Daoy (cell line): ENCODE results near the gene DCUN1D2. TPM values are rescaled to one million over a fixed set of nuclear protein-coding genes. Genes with fewer than 3 reads are reported as not detected.

Source experiments
- DNase-seq: peaks from one replicate; pipeline ENCODE4 v3.0.0-alpha.2; 2015; ENCODE audit warnings: low read depth
- total RNA-seq: library from RNA; depleted of rRNA; stranded (reverse); fragments of >200 nt; shearing (Covaris generic); gene quantifications from 2 replicates; pipeline ENCODE4 v1.2.3, GENCODE V29; 2014

The DCUN1D2 gene
- total RNA-seq, 1 experiment from 2014 or later: 8.2 TPM

DNA sequence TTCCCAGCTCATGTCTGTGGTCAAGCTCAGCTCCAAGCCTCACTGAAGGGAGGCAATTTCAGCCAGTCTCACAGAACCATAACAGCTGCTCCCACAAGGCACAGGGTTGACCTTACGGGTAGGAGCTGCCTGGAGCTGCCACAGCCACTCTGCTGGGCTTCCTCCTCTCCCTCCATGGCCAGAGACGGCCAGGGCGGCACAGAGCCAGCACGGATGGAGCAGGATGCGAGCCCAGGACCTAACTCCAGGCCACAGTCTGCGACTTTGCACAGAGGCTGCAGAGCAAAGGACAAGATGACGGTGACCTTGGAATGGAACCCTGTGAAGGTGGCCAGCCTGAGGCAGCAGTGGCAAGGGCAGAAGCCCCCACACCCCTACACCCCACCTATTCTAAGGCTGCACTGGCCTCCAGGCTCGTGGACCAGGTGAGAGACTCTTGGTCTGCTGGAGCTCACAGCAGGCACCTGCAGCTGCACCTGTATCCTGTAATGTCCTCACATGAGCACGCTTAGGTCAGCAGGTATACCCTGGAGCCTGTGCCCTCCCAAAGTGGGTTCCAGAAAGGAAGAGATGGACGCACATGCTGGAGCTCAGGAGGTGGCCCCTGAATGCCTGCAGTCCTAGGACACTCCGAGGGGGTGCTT, 66.9 kb downstream of the DCUN1D2 start:
- DNase-seq: no peak

DNA sequence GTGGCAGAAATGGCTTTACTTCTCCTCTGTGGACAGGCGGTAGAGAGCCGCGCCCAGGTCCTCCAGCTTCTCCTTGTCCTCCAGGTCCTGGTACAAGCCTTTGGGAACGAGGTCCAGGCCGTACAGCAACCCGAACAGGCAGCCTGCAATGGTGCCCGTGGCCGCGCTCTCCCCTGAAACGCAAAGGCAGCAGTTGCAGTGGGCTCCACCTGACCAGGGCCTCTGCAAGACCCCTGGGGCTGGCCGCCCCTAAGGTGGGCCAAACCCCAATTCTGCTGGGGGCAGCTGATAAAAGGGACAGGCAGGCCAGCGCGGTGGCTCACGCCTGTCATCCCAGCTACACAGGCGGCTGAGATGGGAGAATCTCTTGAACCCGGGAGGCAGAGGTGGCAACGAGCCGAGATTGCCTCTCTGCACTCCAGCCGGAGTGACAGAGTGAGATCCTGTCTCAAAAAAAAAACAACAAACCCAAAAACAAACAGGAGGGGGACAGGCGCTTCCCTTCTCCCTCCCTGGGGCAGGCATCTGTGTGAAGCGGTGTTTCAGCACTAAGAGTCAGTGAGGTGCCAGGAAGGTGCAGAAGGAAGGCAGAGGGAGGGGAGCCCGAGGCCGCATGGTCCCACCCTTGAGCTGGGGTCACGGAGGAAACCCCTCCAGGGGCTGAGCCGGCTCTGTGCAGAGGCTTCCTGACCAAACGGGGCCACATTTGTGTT, 67.5 kb downstream of the DCUN1D2 start:
- DNase-seq: no peak

DNA sequence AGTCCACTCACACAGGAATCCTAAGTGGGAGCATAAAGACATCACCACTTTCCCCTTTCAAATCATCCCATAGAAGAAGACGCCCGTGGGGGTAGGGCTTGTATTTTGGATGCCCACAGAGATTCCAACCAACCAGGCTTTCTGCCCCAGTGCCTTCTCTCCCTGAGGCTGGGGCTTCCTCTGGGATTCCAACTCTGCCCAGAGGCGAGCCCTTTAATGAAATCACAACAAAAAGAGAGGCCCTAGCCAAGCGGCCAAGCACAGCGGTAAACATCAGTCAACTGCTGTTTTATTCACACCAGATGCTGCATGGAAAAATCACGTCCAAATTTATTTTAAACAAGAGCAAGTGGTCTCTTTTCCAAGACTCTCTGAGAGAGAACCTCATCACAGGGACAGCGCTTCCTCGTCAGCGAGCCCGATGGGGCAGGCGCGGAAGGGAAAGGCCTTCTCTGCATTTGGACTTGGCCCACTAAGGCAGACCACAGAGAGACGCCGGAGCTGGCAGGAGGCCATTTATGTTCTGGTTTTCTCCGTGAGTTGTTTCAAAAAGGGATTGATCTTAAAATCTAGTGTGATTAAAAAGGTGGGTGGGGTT, 68.7 kb downstream of the DCUN1D2 start:
- no peak for DNase-seq

DNA sequence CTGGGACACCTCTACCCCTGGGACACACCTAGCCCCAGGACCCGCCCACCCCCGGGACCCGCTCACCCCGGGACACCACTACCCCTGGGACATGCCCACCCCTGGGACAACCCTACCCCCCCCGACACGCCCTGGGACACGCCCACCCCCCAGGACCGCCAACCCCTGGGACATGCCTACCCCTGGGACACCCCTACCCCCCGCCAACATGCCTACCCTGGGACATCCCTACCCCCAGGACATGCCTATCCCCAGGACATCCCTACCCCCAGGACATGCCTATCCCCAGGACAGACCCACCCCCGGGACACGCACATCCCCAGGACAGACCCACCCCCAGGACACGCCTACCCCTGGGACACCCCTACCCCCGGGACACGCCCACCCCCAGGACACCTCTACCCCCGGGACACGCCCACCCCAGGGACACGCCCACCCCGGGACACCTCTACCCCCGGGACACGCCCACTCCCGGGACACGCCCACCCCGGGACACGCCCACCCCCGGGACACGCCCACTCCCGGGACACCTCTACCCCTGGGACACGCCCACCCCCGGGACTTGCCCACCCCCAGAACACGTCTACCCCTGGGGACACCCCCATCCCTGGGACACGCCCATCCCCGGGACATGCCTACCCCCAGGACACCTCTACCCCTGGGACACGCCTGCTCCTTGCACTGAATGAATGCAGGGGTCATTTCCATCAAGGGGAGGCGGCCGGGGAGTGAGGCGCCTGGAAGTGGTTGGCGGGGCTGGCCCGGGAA, 69.5 kb downstream of the DCUN1D2 start:
- no peak for DNase-seq

DNA sequence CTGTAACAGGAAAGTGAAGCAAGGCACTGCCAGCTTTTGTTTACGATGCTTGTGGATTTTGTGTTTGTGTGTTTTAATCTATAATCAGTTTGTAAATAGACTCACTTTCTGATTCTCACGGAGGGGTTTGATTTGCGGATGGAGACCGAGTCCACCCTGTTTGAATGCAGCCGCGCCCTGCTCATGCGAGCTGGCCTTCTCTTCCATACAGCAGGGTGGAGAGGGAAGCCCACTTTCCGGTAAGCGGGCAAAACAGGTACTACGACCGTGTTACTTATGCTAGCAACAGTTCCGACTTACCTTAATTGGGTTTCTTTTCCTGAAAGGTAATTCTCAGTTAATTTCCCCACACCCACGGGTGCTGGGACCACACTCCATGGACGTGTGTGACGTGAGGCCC, 70.3 kb downstream of the DCUN1D2 start:
- no peak for DNase-seq

DNA sequence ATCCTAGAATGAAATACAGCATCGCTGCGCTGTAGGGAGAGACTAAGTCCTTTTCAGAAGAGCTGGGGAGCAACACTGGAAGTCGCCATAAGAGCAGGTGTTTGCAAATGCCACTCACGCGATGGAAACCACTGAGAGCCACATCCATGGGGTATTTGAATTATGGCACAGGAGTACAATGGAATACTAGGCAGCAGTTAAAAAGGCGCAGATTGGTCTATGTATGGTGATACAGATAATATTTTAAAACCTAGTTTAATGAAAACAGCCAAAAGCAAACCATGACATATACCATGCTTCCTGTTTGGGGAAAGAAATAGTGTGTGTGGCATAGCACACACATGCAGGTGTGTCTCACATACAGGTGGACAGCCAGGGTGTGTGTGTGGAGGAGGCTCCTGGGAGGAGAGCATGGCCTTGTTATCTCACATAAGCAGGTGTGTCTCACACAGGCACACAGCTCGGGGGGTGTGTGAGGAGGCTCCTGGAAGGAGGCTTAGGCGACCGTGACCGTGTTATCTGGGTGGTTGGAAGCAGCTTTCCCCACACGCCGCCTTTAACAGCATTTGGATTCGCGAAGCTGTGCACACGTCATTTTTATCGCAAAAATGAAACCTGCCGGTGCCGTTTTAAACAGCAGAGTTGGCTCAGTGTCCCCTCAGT, 70.8 kb downstream of the DCUN1D2 start:
- no peak for DNase-seq

DNA sequence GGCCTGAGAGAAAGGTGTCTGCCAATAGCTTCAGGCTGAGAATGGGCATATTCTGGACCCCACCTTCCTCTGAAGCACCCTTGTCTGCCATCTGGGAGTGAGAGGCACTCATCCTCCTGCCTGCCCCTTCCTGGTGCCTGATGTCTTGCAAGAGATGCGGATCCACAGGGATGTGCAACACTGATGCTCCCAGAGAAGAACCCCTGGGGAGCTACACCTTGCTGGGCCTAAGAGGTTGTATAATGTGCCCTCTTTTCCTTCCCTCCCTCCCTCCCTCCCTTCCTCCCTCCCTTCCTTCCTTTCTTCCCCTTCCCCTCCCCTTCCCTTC, 71.8 kb downstream of the DCUN1D2 start:
- no peak for DNase-seq

DNA sequence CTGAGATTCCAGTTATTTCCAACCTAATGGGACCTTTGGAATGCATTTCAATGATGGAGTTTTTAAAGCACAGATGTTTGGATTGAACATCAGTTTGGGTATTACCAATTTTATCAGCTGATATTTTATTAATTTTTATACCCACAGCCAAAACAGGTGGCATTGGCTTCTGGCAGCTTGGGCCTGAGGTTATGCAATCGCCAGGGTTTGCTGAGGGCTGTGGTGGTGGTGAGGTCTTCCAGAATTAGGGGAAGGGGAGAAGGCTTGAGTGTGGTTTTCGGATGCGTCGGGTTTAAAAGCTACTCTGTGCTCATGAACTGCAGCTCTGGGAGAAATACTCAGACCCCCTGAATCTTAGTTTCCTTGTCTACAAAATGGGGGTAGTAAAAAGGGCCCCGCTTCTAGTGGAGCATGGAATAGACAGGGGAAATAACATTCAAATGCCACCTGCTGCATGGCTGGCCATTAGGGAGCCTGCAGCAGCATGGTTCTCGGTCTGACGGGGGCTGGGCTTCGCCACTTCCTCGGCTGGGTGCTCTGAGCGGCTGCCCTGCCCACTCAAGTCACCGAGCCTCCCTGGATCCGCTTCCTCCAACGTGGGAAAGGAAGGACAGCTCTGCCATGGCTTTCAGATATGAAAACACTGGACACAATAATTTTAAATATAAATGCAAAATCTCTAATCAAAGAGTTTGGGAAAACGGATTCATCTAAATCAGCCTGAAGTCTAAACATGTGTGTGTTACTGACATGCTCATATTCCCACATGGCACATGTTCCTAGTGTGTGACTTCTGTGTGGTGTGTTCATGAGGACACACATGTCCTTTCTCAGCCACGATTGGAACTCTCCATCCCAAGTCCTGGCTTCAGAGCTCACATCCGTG, 72.4 kb downstream of the DCUN1D2 start:
- DNase-seq: no peak

DNA sequence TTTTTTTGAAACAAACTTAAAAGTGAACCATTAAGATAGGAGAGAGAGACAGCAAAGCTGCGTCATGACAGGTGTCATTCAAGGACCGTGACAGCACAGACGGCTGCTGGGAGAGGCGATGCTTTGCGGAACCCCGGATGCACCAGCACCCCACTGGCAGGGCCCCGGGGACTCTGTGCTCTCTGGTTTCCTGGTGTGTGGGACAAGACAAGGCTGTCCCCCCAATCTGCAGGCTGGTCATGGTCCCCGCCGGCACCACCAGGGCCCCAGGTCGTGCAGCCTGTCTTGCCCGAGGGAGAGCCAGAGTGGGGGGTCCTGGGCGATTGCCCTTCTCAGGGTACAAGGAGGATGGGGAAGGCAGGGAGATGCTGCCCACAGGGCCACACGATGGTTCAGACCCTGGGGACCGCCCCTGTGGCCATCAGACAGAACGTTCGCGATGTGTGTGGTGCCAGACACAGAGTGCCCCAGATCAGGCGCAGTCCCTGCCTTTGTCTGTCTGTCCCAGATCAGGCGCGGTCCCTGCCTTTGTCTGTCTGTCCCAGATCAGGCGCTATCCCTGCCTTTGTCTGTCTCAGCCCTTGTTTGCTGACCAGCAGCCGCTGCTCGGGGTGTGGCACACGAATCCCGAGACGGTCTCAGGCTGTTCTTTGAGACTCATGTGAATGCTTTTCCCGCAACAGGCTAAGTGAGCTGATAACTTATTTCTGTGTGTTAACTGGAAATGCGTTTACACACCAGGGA, 73.3 kb downstream of the DCUN1D2 start:
- no peak for DNase-seq

DNA sequence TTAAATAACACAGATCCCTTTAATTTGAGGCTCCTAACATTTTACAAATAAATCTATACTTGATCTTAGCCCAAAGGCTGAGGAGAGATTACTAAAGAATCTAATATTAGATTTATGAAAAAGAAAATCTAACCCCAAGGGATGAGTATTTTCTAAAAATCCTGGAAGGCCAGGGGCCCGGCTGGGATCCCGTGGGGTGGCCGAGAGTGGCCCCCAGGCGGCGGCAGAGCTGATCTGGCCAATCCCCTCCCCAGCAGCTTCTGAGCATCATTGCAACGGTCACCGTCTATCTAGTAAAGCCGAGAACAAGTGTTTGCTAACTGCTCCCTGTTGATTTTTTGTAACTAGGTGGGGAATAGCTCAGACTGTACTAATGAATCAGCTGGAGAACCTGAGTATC, 74.7 kb downstream of the DCUN1D2 start:
- DNase-seq: no peak

DNA sequence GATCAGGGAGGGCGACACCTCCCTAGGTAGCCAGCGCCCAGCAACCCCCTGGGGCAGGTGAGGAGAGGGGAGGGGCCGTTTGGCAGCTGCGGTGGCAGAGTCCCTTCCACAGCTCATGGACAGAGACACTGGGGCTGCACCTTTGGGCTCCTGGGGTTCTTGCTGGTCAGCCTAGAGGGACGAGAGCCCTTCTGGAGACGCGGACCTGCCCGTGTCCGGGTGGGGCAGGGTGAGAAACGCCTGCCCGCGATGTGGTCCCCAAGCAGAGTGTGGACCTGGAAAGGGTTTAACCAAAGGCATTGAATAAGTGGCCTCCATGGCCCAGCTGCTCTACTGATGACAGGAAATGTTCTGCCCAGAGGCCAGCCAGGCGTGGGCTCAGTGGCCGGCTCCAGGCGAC, 75.5 kb downstream of the DCUN1D2 start:
- no peak for DNase-seq

DNA sequence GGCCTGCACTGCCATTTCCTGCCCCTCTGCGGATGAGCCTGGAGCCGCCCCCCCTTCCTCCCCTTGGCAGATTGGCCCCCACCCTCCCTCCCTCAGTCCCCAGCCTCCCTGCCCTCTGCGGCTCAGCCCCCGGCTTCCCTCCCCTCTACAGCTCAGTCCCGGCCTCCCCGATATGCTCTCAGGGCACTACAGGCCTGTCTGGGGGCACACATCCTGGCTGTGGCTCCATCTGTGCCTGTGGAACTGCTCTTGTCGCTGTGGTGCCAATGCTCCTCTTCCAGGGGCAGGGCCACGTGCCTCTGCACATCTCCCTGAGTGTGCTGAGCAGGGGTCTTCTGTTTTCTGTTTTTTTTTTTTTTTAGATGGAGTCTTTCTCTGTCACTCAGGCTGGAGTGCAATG, 76.2 kb downstream of the DCUN1D2 start:
- no peak for DNase-seq

DNA sequence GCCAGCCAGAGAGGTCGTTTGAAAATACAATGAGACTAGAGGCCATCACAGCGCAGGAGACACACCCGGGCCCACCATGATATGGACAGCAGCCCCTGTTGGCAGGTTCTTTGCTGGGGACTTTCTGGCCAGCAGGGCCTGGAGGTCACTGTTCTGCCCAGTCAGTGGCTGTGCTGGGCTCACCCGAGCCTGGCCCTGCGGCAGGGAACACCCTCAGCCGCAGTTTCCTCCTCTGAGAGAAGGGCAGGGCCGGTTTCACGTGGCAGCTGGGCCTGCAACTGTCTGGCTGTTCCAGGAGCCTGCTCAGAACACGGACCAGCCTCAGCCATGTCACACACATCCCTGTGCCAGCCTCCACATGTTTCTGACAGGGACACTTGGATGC, 76.6 kb downstream of the DCUN1D2 start:
- DNase-seq: no peak

DNA sequence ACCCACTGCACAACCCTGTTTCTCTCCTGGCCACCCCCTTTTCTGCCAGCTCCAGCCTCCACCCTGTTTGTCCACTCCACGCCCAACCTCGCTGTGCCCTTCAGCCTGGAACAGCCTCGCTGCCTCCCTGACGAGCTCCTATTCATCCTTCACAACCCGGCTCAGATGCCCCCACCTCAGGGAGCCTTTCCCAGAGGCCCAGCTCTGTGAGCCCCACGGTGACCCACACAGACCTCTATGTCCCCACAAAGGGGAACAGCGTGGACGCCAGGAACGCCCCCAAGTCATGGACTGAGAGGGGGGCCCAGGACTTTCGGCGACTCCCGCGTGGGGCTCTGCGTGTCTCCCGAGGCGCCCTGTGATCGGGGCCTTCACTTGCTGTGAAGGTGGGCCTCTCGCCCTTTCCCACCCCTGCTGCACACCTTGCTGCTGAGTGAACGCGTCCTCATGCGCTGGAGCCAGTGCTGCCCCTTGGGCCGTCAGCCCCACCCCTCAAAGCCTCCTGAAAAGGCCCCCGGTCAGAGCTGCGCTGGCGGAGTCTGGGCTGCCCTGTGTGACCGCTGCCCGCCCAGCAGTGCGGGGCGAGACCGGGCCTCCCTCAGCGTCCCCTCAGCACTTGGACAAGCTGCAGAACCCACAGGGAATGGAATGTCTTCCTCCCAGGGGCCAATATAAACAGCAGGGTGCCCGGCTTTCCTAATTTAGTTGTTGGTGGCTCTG, 77.2 kb downstream of the DCUN1D2 start:
- no peak for DNase-seq

DNA sequence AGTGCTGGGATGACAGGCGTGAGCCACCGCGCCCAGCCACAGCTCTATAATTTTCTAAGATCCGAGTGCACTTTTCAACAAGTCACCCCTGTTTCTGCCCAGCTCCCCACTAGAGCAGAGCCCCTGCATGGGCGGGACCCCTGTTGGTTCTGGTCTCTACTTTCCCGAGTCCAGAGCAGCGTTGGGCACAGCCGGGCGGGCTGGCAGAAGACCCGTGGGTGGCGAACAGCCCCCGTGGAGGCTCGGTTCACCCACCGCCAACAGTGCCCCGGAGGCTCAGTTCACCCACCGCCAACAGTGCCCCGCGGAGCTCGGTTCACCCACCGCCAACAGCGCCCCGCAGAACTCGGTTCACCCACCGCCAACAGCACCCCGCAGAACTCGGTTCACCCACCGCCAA, 78.1 kb downstream of the DCUN1D2 start:
- DNase-seq: no peak

DNA sequence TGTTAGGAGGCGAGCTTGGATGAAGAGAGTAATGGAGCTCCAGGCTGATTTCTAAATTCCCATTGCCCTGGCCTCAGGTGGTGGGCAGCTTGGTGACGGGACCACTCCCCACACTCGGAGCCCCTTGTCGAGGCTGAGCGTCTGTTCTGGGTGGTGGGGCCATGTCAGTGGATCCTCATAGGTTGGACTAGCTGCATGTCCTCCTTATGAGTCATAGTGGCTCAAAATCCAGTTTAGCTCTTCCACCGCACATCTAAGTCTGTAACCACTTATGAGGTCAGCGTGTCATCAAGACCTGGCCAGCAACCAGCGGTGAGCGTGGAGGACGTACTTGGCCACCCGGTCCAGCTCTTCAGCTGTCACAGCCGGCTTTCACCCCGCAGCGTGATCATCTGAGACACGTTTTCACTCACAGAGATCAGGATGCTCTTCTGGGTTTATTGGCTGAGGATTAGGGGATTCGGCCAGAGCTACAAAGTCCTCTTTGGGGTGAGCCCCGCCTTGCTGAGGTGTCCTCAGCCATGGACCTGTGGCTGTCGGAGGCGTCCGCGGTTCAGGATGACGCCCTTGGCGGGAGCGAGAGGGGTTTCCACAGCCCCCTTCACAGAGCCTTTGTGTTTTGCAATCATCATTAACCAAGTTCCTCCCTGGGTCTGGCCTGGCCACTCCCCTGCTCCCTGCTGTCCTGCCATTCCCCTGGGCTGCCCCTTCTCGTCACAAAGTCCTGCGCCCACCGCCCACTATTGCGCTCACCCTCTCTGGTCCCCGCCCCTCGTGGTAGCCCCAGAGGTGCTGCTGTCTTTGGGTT, 79.1 kb downstream of the DCUN1D2 start:
- peak; percentile 85 for DNase-seq

DNA sequence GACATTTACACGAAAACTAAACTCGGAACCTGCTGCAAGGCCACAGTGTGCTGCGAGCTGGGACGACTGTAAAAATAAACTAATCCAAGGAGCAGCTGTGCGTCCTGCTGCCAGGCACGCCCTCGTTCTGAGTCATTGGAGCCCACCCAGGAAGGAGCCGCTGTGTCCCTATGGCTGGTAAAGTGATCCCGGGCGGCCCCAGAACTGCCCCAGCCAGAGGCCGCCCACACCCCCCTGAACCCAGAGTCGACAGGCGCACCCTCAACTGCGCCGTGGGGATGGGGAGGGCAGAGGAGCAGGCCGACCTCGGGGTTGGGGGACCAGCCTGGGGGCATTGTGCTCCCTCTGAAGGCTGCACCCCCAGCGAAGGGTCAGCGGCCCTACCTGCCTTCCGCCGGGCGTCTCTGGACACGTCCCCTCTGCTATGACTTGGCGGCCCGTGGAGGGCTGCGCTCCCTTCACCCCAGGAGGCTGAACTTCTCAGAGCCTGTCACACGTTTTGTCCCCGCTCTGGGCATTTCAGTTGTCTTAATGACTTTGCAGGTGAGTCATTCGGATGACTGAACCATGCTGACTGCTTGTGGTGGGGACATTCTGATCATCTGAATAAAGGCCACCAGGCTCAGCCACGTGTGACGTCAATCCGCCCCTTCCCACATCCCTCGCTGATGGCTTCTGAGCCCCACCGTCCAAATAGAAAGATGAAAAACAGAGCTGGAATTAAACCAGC, 79.9 kb downstream of the DCUN1D2 start:
- DNase-seq: peak; percentile 87

DNA sequence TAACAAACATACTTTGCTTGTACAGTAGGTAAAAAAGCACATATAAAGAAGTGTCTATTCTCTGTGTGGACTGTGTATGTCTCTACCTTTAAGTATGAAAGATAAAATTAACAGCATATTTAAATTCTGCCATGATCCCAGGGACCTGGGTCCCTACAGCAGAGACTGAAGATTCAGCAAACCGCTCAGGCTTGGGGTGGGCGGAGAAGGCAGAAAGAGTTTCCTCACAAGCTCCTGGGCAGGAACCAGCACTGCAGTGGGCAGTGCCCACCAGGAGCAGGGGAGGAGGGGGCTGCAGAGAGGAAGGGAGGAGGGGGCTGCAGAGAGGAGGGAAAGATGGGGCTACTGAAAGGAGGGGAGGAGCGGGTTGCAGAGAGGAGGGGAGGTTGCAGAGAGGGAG, 81.9 kb downstream of the DCUN1D2 start:
- no peak for DNase-seq
